Measurements from ENCODE around the gene PPT1.

DNA sequence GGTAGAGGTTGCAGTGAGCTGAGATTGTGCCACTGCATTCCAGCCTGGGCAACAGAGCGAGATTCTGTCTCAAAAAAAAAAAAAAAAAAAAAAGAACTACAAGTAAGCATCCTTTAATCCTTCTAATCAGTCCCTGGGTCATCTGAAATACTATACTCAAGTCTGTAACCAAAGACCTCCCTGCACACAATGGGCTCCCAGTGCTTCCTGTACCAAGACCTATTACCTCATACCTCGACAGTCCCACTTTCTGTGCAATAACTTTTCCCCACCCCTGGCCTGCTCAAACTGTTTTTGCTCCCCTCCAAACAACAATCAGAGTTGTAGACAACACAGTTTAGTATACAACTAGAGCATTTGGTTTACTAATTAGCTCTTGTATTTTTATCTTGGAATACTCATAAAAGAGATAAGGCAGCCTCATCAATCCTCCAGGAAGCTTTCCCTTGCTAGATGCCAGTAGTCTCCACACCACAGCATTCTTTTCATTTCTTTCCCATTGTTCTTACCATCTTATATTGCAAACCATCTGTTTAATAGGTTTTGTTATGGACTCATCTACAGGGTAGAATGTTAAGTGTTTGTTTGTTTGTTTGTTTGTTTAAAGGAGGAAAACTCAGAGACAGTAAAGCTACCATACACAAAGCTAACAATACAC lies 45.0 kb upstream of the PPT1 start:
- TF ChIP-seq, protein P1, sequence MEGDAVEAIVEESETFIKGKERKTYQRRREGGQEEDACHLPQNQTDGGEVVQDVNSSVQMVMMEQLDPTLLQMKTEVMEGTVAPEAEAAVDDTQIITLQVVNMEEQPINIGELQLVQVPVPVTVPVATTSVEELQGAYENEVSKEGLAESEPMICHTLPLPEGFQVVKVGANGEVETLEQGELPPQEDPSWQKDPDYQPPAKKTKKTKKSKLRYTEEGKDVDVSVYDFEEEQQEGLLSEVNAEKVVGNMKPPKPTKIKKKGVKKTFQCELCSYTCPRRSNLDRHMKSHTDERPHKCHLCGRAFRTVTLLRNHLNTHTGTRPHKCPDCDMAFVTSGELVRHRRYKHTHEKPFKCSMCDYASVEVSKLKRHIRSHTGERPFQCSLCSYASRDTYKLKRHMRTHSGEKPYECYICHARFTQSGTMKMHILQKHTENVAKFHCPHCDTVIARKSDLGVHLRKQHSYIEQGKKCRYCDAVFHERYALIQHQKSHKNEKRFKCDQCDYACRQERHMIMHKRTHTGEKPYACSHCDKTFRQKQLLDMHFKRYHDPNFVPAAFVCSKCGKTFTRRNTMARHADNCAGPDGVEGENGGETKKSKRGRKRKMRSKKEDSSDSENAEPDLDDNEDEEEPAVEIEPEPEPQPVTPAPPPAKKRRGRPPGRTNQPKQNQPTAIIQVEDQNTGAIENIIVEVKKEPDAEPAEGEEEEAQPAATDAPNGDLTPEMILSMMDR (conservative IDR thresholded peaks at IDR 0.05; ENCODE audit: low read length) = no peak
- TF ChIP-seq EZH2phosphoT487 (IDR thresholded peaks at IDR 0.05; ENCODE audit: borderline replicate concordance) = no peak

Measured in Loucy (cell line).